Pons (tissue), 1 donor: Measurements from ENCODE around the gene CCBE1.

ENCODE experiments used
- DNase-seq: peaks from one replicate; pipeline ENCODE4 v3.0.0-alpha.2; 2016; ENCODE audit warnings: low spot score

Gene CCBE1

GRCh38 chr18:59570101-59570775 lies 127.0 kb downstream of the CCBE1 start:
- DNase-seq, result no peak

GRCh38 chr18:59569390-59569791 lies 127.8 kb downstream of the CCBE1 start:
- no peak for DNase-seq

GRCh38 chr18:59567431-59567830 lies 129.8 kb downstream of the CCBE1 start:
- DNase-seq, result no peak

- DNase-seq, result no peak
Measured at GRCh38 chr18:59566533-59566971, 130.7 kb downstream of the CCBE1 start.

GRCh38 chr18:59565957-59566356 lies 131.3 kb downstream of the CCBE1 start:
- no peak for DNase-seq

- DNase-seq, result no peak
Measured at GRCh38 chr18:59564561-59564960, 132.7 kb downstream of the CCBE1 start.

- DNase-seq, result no peak
Measured at GRCh38 chr18:59563176-59563785, 133.9 kb downstream of the CCBE1 start.

- no peak for DNase-seq
Measured at GRCh38 chr18:59562751-59563150, 134.5 kb downstream of the CCBE1 start.

- DNase-seq, result no peak
Measured at GRCh38 chr18:59561612-59562011, 135.6 kb downstream of the CCBE1 start.

- no peak for DNase-seq
Measured at GRCh38 chr18:59560556-59560955, 136.7 kb downstream of the CCBE1 start.

- no peak for DNase-seq
Measured at GRCh38 chr18:59559528-59559927, 137.7 kb downstream of the CCBE1 start.

GRCh38 chr18:59555995-59556659 lies 141.1 kb downstream of the CCBE1 start:
- DNase-seq, result no peak

- no peak for DNase-seq
Measured at GRCh38 chr18:59554796-59555335, 142.4 kb downstream of the CCBE1 start.

- no peak for DNase-seq
Measured at GRCh38 chr18:59553273-59553870, 143.9 kb downstream of the CCBE1 start.

- no peak for DNase-seq
Measured at GRCh38 chr18:59551902-59552635, 145.2 kb downstream of the CCBE1 start.

- DNase-seq, result no peak
Measured at GRCh38 chr18:59550174-59550516, 147.1 kb downstream of the CCBE1 start.

- peak; percentile 49 for DNase-seq
Measured at GRCh38 chr18:59549503-59550173, 147.6 kb downstream of the CCBE1 start.

GRCh38 chr18:59547581-59548182 lies 149.5 kb downstream of the CCBE1 start:
- no peak for DNase-seq

- DNase-seq, result no peak
Measured at GRCh38 chr18:59546188-59546587, 151.0 kb downstream of the CCBE1 start.

GRCh38 chr18:59540780-59541179 lies 156.4 kb downstream of the CCBE1 start:
- no peak for DNase-seq

- DNase-seq, result no peak
Measured at GRCh38 chr18:59540346-59540745, 156.9 kb downstream of the CCBE1 start.
